Astrocyte (in vitro differentiated cells and primary cell): ENCODE results near the gene CPNE5. TPM values are rescaled to one million over a fixed set of nuclear protein-coding genes. Genes with fewer than 3 reads are reported as not detected.

Experiments used
- DNase-seq: peaks from one replicate; pipeline ENCODE4 v3.0.0-alpha.2; 2010; ENCODE audit warnings: low read depth
- FAIRE-seq: peaks from 2 replicates; lab custom pipeline; 2011; peaks lifted over from hg19 to GRCh38; lab: Jason Lieb, UNC
- H2AFZ ChIP-seq: 2 replicates; pipeline ENCODE4 v1.6.0; 2012; ENCODE audit warnings: low read depth, low read length, inconsistent platforms
- H3K27ac ChIP-seq: 2 replicates; pipeline ENCODE4 v1.5.1; 2011; ENCODE audit warnings: low read depth, low read length, inconsistent platforms
- H3K27me3 ChIP-seq: 2 replicates; pipeline ENCODE4 v1.6.0; 2011; ENCODE audit warnings: low read length, inconsistent platforms; ENCODE audit not compliant: insufficient read depth
- H3K36me3 ChIP-seq: 2 replicates; pipeline ENCODE4 v1.5.1; 2011; ENCODE audit warnings: low read length, inconsistent platforms; ENCODE audit not compliant: insufficient read depth
- H3K4me1 ChIP-seq: 2 replicates; pipeline ENCODE4 v1.5.1; 2011; ENCODE audit warnings: low read length, inconsistent platforms; ENCODE audit not compliant: insufficient read depth
- H3K4me2 ChIP-seq: 2 replicates; pipeline ENCODE4 v1.6.0; 2012; ENCODE audit warnings: low read length, inconsistent platforms
- H3K4me3 ChIP-seq: 2 replicates; pipeline ENCODE4 v1.5.1; 2011; ENCODE audit warnings: low read depth, mild to moderate bottlenecking, low read length, inconsistent platforms; ENCODE audit not compliant: insufficient read depth
- H3K79me2 ChIP-seq: 2 replicates; pipeline ENCODE4 v1.6.0; 2012; ENCODE audit warnings: mild to moderate bottlenecking, low read length, inconsistent platforms; ENCODE audit not compliant: insufficient read depth
- H3K9ac ChIP-seq: 2 replicates; pipeline ENCODE4 v1.6.0; 2012; ENCODE audit warnings: mild to moderate bottlenecking, low read length, inconsistent platforms
- H3K9me3 ChIP-seq: 2 replicates; pipeline ENCODE4 v1.5.1; 2012; ENCODE audit warnings: low read depth, mild to moderate bottlenecking, low read length, inconsistent platforms; ENCODE audit not compliant: insufficient read depth
- H4K20me1 ChIP-seq: 2 replicates; pipeline ENCODE4 v1.6.0; 2012; ENCODE audit warnings: low read length, inconsistent platforms; ENCODE audit not compliant: insufficient read depth
- H3K27ac Mint-ChIP-seq: one replicate; pipeline ENCODE4 v1.8.0; 2021; ENCODE audit warnings: mild to moderate bottlenecking, mixed read lengths; ENCODE audit not compliant: unreplicated experiment
- H3K27me3 Mint-ChIP-seq: one replicate; pipeline ENCODE4 v1.8.0; 2021; ENCODE audit warnings: low read depth, mixed read lengths; ENCODE audit not compliant: unreplicated experiment
- H3K36me3 Mint-ChIP-seq: one replicate; pipeline ENCODE4 v1.8.0; 2021; ENCODE audit warnings: low read depth, mixed read lengths; ENCODE audit not compliant: unreplicated experiment
- H3K4me1 Mint-ChIP-seq: one replicate; pipeline ENCODE4 v1.8.0; 2021; ENCODE audit warnings: low read depth, mixed read lengths; ENCODE audit not compliant: unreplicated experiment
- H3K4me3 Mint-ChIP-seq: one replicate; pipeline ENCODE4 v1.8.0; 2021; ENCODE audit warnings: mild to moderate bottlenecking, moderate library complexity, mixed read lengths; ENCODE audit not compliant: unreplicated experiment
- H3K9me3 Mint-ChIP-seq: one replicate; pipeline ENCODE4 v1.8.0; 2021; ENCODE audit warnings: mild to moderate bottlenecking, mixed read lengths; ENCODE audit not compliant: unreplicated experiment
- EZH2 ChIP-seq: IDR thresholded peaks from 2 replicates; pipeline ENCODE4 v1.6.1; 2012; ENCODE audit warnings: mild to moderate bottlenecking, low read length, inconsistent platforms; ENCODE audit not compliant: insufficient read depth
- total RNA-seq: library from RNA; stranded (reverse); gene quantifications from 2 replicates; pipeline ENCODE4 v1.2.1, GENCODE V29; 2021
- TF ChIP-seq, protein P1 (sequence below): IDR thresholded peaks from 2 replicates; pipeline ENCODE4 v1.5.1; 2011; ENCODE audit warnings: low read depth, mild to moderate bottlenecking, inconsistent platforms, low read length, moderate library complexity; ENCODE audit not compliant: insufficient read depth

Gene CPNE5
- total RNA-seq, 1 donor from 2014 or later = 0.11 TPM

DNA sequence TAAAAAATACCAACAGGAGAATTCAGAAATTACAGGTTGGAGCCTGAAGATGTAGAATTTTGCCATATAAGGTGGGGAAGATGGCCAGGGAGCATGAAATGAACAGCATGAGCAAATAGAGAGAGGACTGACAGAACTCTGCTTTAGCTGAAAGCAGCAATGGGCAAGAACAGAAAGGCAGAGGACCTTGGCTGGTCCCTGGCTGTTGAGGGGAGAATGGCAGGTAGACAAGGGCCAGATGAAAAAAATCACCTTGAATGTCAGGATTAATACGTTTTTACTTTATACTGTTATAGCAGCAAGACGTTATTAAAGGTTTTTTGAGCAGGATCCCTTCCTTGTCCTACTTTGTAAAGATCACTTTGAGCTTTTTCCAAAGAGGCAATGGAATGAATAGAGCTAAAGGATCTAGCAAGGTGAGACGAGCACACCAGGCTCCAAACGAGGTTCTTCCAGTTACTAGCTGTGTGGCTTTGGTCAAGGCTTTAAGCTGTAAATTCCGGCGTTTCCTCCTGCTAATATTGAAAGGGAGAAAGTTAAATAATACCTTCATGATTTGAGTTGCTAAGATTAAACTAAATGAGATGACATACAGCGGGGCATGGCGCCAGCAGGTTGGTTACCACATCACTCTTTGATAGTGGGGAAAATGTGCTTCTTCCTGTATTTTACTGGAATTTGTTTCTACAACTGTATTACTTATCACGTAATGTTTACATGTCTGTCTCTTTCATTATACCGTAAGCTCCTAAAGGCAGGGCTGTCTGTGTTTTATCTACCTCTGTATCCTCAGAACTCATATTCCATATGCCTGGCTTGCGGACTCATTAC, 34.6 kb upstream of the CPNE5 start:
- Histone ChIP-seq H3K27ac (peak overlapping the region; percentile 97), H4K20me1 (no peaks in the 10 kb centered on the region), H3K4me3 (peak overlapping the region; percentile 99), H2AFZ (peak overlapping the region; percentile 97), H3K27me3 (peaks cover 2% of the 10 kb centered on the region), H3K9ac (peak overlapping the region; percentile 96), H3K4me2 (peak overlapping the region; percentile 92), H3K9me3 (no peaks in the 10 kb centered on the region), H3K36me3 (peaks cover 9% of the 10 kb centered on the region), H3K4me1 (peaks cover 6% of the 10 kb centered on the region), H3K79me2 (peaks cover 30% of the 10 kb centered on the region)
- Mint-ChIP-seq H3K27ac (peak overlapping the region; percentile 98), H3K27me3 (peaks cover 2% of the 10 kb centered on the region), H3K36me3 (no peaks in the 10 kb centered on the region), H3K4me1 (peaks cover 10% of the 10 kb centered on the region), H3K9me3 (no peaks in the 10 kb centered on the region), H3K4me3 (peak overlapping the region; percentile 95)
- TF ChIP-seq, protein P1, sequence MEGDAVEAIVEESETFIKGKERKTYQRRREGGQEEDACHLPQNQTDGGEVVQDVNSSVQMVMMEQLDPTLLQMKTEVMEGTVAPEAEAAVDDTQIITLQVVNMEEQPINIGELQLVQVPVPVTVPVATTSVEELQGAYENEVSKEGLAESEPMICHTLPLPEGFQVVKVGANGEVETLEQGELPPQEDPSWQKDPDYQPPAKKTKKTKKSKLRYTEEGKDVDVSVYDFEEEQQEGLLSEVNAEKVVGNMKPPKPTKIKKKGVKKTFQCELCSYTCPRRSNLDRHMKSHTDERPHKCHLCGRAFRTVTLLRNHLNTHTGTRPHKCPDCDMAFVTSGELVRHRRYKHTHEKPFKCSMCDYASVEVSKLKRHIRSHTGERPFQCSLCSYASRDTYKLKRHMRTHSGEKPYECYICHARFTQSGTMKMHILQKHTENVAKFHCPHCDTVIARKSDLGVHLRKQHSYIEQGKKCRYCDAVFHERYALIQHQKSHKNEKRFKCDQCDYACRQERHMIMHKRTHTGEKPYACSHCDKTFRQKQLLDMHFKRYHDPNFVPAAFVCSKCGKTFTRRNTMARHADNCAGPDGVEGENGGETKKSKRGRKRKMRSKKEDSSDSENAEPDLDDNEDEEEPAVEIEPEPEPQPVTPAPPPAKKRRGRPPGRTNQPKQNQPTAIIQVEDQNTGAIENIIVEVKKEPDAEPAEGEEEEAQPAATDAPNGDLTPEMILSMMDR = no peak
- no peak for TF ChIP-seq EZH2
- peak; percentile 15 for DNase-seq
- FAIRE-seq = no peak

DNA sequence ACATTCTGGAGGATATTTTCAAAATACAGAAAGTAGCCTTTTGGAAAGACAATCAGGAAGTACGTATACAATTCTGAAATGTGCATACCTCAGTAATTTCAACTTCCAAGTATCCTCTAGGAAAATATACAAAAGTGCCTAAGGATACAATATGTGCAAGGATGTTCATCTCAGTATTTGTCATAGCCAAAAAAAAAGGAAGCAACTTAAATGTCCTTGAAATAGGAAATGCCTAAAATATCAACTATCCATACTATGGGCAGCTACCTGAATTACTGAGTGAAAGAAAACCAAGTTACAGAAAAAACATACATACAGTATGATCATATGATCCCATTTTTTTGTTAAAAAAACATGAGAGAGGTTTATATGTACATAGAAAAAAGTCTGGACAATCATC, 33.9 kb upstream of the CPNE5 start:
- Histone ChIP-seq H3K27ac (no peak overlapping the region), H3K4me3 (no peak overlapping the region), H3K27me3 (peaks cover under 1% of the 10 kb centered on the region), H3K9ac (no peak overlapping the region), H2AFZ (no peak overlapping the region), H3K79me2 (peaks cover 36% of the 10 kb centered on the region), H3K9me3 (no peaks in the 10 kb centered on the region), H4K20me1 (no peaks in the 10 kb centered on the region), H3K4me2 (peak overlapping the region; percentile 92), H3K4me1 (peaks cover 6% of the 10 kb centered on the region), H3K36me3 (peaks cover 9% of the 10 kb centered on the region)
- peaks cover 10% of the 10 kb centered on the region for H3K4me1 Mint-ChIP-seq
- no peak for TF ChIP-seq EZH2
- TF ChIP-seq, protein P1 = no peak
- DNase-seq (no peak), FAIRE-seq (no peak)
- H3K9me3 Mint-ChIP-seq = no peaks in the 10 kb centered on the region
- peaks cover 1% of the 10 kb centered on the region for H3K36me3 Mint-ChIP-seq
- H3K27ac Mint-ChIP-seq = no peak overlapping the region
- no peaks in the 10 kb centered on the region for H3K27me3 Mint-ChIP-seq
- H3K4me3 Mint-ChIP-seq = peak overlapping the region; percentile 95

DNA sequence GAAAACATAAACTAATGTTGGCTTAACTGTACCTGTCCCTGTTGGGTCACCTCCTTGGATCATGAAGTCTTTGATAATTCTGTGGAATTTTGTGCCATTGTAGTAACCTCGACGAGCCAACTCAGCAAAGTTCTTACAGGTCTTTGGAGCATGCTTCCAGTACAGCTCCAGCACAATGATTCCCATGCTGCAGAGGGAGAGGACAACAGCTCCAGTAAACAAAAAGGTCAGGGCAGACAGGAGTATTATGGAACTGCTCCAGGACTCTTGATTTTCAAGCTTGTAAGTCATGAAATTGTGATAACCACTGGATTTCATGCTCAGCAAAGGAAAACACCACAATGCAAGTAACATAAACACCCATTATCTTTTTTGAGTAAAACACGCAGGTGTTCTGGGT, 32.4 kb upstream of the CPNE5 start:
- no peaks in the 10 kb centered on the region for H3K27me3 Mint-ChIP-seq
- peaks cover 2% of the 10 kb centered on the region for H3K36me3 Mint-ChIP-seq
- Histone ChIP-seq H3K9me3 (no peaks in the 10 kb centered on the region), H2AFZ (no peak overlapping the region), H4K20me1 (peaks cover 4% of the 10 kb centered on the region), H3K4me1 (peaks cover 6% of the 10 kb centered on the region), H3K36me3 (peaks cover 9% of the 10 kb centered on the region), H3K9ac (no peak overlapping the region), H3K27ac (no peak overlapping the region), H3K79me2 (peaks cover 50% of the 10 kb centered on the region), H3K4me3 (no peak overlapping the region), H3K27me3 (no peaks in the 10 kb centered on the region), H3K4me2 (no peak overlapping the region)
- H3K9me3 Mint-ChIP-seq = no peaks in the 10 kb centered on the region
- DNase-seq = no peak
- H3K27ac Mint-ChIP-seq = no peak overlapping the region
- no peak overlapping the region for H3K4me3 Mint-ChIP-seq
- peaks cover 10% of the 10 kb centered on the region for H3K4me1 Mint-ChIP-seq
- no peak for FAIRE-seq
- TF ChIP-seq, protein P1 = no peak
- no peak for TF ChIP-seq EZH2
